Measurements from ENCODE around the gene FOXP1. TPM values are rescaled to one million over a fixed set of nuclear protein-coding genes. Genes with fewer than 3 reads are reported as not detected.

FOXP1 gene
- total RNA-seq, 2 experiments from 2014 or later, result 493 to 508 TPM

DNA sequence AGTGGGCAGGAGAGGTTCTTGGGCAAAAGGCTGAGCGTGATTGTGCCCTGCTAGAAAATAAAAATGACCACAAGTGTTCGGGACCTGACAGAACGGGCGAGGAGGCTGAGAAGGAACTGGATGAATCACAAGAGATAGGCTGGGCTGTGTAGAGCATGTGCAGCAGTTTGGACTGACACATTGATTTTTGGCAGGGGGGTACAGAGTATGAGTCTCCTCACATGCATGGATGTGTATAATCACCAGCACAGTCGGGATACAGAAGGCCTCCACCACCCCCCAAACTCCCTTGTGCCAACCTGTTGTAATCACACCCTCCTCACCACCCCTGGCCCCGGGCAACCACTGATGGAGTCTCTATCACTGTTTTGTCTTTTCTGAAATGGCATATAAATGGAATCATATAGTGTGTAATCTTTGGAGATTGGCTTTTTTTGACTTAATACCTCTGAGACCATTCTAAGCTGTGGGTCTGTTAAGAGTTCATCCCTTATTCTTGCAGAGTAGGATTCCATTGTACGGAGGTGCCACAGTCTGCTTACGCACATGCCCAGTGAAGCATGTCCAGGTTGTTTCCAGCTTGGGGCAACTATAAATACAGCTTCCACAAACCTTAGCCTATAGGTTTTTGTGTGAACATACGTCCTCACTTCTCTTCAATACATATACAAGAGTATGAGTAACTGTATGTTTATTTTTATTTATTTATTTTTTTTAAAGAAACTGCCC, 438.8 kb downstream of the FOXP1 start:
- intact Hi-C loops (cut with DNase I, micrococcal nuclease), result no loop called here
- Histone ChIP-seq H3K9me3 (ENCODE audit: control insufficient read depth in 1 of 2, insufficient read depth in 1 of 2, low read length in 2 of 2) (no peaks in the 10 kb centered on the region), H3K27ac (ENCODE audit: low read depth in 1 of 2, low read length in 2 of 2) (no peak overlapping the region), H3K4me3 (ENCODE audit: low read length) (no peak overlapping the region), H3K4me1 (ENCODE audit: insufficient read depth, low read length) (peaks cover 4% of the 10 kb centered on the region), H3K36me3 (ENCODE audit: insufficient read depth, low read length) (peaks cover 3% of the 10 kb centered on the region), H3K27me3 (ENCODE audit: control insufficient read depth in 1 of 2, insufficient read depth in 2 of 2, low read length in 2 of 2) (no peaks in the 10 kb centered on the region)
- ChIA-PET POLR2A (interaction anchor here (0.9 to 1.1 kb wide), 2 partner anchors 9 to 14 kb away, joined by 3 read pairs; no protein-coding TSS in a partner anchor), CTCF (interaction anchor here (0.8 to 1.3 kb wide), 4 partner anchors 9 to 310 kb away, joined by 3 to 4 read pairs (median 3); no protein-coding TSS in a partner anchor)
- no peak for ATAC-seq (ENCODE audit: poor library complexity)
- Mint-ChIP-seq H3K27ac (peak overlapping the region; percentile 54), H3K36me3 (ENCODE audit: low read depth) (peaks cover 72% of the 10 kb centered on the region), H3K27me3 (no peaks in the 10 kb centered on the region), H3K4me1 (ENCODE audit: low read depth) (peaks cover 74% of the 10 kb centered on the region), H3K4me3 (no peak overlapping the region), H3K9me3 (peaks cover 3% of the 10 kb centered on the region)
- TF ChIP-seq, protein P1, sequence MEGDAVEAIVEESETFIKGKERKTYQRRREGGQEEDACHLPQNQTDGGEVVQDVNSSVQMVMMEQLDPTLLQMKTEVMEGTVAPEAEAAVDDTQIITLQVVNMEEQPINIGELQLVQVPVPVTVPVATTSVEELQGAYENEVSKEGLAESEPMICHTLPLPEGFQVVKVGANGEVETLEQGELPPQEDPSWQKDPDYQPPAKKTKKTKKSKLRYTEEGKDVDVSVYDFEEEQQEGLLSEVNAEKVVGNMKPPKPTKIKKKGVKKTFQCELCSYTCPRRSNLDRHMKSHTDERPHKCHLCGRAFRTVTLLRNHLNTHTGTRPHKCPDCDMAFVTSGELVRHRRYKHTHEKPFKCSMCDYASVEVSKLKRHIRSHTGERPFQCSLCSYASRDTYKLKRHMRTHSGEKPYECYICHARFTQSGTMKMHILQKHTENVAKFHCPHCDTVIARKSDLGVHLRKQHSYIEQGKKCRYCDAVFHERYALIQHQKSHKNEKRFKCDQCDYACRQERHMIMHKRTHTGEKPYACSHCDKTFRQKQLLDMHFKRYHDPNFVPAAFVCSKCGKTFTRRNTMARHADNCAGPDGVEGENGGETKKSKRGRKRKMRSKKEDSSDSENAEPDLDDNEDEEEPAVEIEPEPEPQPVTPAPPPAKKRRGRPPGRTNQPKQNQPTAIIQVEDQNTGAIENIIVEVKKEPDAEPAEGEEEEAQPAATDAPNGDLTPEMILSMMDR (IDR thresholded peaks at IDR 0.05), result no peak
- DNase-seq, result no peak

DNA sequence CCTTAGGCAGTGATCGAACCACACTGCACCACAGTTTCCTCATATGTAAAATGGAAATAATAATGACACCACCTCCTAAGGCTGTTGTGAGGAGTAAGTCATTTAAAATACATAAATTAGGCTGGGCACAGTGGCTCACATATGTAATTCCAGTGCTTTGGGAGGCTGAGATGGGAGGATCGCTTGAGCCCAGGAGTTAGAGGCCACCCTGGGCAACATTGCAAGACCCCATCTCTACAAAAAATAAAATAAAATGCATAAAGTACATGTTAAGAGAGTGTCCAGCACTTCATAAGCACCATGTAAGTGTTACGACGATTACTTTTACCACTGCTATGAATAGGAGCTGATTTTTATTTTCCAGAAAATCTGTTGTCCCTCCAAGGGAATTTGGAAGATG, 440.0 kb downstream of the FOXP1 start:
- DNase-seq, result no peak
- Histone ChIP-seq H3K27ac (ENCODE audit: low read depth in 1 of 2, low read length in 2 of 2) (no peak overlapping the region), H3K9me3 (ENCODE audit: control insufficient read depth in 1 of 2, insufficient read depth in 1 of 2, low read length in 2 of 2) (no peaks in the 10 kb centered on the region), H3K4me3 (ENCODE audit: low read length) (no peak overlapping the region), H3K27me3 (ENCODE audit: control insufficient read depth in 1 of 2, insufficient read depth in 2 of 2, low read length in 2 of 2) (no peaks in the 10 kb centered on the region), H3K36me3 (ENCODE audit: insufficient read depth, low read length) (peaks cover 3% of the 10 kb centered on the region), H3K4me1 (ENCODE audit: insufficient read depth, low read length) (peaks cover 4% of the 10 kb centered on the region)
- intact Hi-C loops (cut with DNase I, micrococcal nuclease), result no loop called here
- ChIA-PET POLR2A (interaction anchor here (1.5 to 2.2 kb wide), 2 partner anchors 11 to 13 kb away, joined by 6 to 7 read pairs; no protein-coding TSS in a partner anchor), CTCF (no interaction called here)
- TF ChIP-seq, protein P1 (IDR thresholded peaks at IDR 0.05), result no peak
- no peak for ATAC-seq (ENCODE audit: poor library complexity)
- Mint-ChIP-seq H3K27me3 (no peaks in the 10 kb centered on the region), H3K36me3 (ENCODE audit: low read depth) (peaks cover 71% of the 10 kb centered on the region), H3K27ac (peak overlapping the region; percentile 78), H3K4me3 (no peak overlapping the region), H3K9me3 (peaks cover 3% of the 10 kb centered on the region), H3K4me1 (ENCODE audit: low read depth) (peaks cover 76% of the 10 kb centered on the region)

DNA sequence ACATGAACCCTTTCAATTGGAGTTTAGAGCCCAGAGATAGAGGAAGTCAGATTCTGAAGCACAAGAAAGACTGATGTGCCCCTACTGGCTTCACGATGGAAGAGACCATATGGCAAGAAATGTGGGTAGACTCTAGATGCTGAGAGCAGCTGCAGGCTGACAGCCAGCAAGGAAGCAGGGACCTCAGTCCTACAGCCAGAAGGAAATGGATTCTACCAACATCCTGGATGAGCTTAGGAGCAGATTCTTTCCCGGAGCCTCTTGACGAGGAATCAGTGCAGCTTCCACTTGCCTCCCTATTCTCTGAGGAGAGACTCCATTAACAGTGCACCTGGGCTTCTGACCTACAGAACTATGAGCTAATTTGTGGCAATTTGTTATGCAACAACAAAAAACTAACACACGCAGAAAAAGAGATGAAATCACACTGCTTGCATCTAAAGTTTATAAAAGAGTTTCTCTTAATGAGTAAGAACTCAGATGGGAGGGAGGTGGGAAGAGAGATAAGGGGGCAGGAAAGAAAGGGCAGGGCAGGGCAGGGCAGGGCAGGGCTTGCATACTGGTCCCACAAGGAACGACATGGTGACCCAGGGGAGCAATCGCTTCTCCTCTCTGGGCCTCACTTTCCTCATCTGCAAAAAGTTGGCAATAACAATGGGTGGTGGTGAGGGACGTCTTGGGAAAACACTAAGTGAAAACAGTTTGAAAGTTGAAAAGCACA, 440.9 kb downstream of the FOXP1 start:
- ChIA-PET POLR2A (interaction anchor here (1.5 to 2.2 kb wide), 2 partner anchors 10 to 12 kb away, joined by 6 to 7 read pairs; no protein-coding TSS in a partner anchor), CTCF (no interaction called here)
- H3K4me3 ChIP-seq (ENCODE audit: low read length), result no peak overlapping the region
- H3K36me3 ChIP-seq (ENCODE audit: insufficient read depth, low read length), result peaks cover 3% of the 10 kb centered on the region
- H3K9me3 ChIP-seq (ENCODE audit: control insufficient read depth in 1 of 2, insufficient read depth in 1 of 2, low read length in 2 of 2), result no peaks in the 10 kb centered on the region
- no peaks in the 10 kb centered on the region for H3K27me3 ChIP-seq (ENCODE audit: control insufficient read depth in 1 of 2, insufficient read depth in 2 of 2, low read length in 2 of 2)
- TF ChIP-seq, protein P1 (IDR thresholded peaks at IDR 0.05), result no peak
- peak overlapping the region; percentile 78 for H3K27ac Mint-ChIP-seq
- no peak overlapping the region for H3K27ac ChIP-seq (ENCODE audit: low read depth in 1 of 2, low read length in 2 of 2)
- no peaks in the 10 kb centered on the region for H3K27me3 Mint-ChIP-seq
- DNase-seq (peak in 2 of 14 experiments; percentile 30 to 31), ATAC-seq (ENCODE audit: poor library complexity) (peak; percentile 74)
- intact Hi-C loops (cut with DNase I, micrococcal nuclease), result no loop called here
- peaks cover 69% of the 10 kb centered on the region for H3K36me3 Mint-ChIP-seq (ENCODE audit: low read depth)
- no peak overlapping the region for H3K4me3 Mint-ChIP-seq
- H3K4me1 ChIP-seq (ENCODE audit: insufficient read depth, low read length), result peaks cover 4% of the 10 kb centered on the region
- peaks cover 3% of the 10 kb centered on the region for H3K9me3 Mint-ChIP-seq
- peaks cover 83% of the 10 kb centered on the region for H3K4me1 Mint-ChIP-seq (ENCODE audit: low read depth)
